ENCODE data around the gene IRF2.

IRF2 gene

DNA sequence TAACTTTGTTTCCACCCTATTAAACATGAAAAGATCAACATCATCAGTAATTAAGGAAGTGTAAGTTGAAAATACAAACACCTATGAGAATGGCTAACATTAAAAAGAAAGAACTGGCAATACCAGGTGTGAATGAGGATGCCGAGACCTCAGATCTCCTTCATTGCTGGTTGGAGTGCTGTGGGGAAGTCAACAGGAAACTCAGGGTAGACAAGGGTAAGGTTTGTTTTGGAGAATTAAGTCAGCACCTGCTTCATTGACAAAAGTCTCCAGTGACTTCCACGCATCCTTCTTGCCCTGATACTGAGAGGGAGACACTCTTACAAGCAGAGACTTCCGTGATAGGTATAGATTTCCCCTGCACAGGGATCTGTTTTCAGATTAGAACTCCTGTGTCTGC lies 106.1 kb downstream of the IRF2 start:
- DNase-seq (ENCODE audit: low read depth), result no peak

DNA sequence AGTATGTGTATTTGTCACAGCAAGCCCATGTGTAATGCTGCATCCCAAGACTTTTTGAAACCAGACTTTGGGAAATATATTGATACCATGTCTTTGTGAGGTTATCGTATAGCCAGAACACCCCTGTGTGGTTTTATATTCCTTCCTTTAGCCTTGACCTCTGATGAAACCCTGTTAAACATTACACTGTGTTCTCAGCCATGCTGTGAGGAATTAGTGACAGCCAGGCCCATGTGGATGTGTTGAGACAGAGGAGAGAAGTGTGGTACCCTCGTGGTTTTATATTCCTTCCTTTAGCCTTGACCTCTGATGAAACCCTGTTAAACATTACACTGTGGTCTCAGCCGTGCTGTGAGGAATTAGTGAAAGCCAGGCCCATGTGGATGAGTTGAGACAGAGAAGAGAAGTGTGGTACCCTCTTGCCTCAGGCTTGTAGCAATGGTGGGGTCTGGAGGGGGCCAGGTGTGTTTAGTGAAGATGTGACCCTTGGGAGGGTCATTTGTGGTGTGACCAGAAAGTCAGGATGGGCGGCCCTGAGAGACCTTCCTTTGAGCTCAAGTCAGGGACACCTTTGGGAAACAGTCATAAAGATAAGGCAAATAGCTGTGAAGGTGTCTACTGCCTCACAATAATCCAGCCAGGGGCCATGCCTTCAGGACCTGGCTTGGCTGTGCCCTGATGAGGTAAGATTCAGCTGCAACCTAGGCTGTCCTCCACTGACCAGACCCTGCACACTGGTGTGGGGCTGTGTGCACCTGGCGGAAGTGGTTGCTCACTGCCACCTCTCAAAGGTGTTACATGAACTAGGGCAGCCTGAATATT lies 110.0 kb downstream of the IRF2 start:
- no peak for DNase-seq (ENCODE audit: low read depth)

DNA sequence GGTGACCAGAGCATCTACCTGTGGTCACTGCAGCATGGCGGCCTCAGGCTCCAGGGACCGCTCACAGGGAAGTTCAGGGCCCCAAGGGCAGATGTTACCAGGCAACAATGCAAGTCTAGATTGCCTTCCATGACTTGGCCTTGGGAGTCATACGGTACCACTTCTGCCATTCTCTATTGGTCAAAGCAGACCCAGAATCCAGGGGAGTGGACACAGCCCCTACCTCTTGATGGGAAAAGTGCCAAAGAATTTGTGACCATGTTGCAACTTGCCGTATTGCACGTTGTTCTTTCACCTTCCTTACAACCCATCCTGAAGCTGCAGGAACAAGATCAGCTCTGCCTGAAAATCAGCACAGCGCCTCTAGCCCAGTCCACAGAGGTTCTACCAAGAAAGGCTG lies 111.1 kb downstream of the IRF2 start:
- DNase-seq (ENCODE audit: low read depth), result no peak

DNA sequence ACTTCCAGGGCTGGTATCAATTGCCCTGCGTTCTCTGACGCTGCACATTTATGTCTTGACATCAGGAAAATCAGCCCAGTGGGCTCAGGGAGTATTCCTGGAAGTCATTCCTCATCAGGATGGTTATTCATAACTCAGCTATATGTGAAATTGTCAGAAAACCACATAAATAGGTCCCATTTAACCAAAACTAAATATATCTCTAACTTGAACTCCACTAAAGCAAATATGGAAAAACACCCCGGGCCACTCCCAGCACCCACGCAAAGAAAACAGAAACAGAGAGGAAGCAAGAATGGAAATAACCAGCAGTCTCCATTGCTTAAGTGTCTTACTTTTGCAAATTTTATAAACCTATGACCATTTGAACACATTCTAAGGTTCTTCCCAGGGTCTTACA lies 112.0 kb downstream of the IRF2 start:
- no peak for DNase-seq (ENCODE audit: low read depth)

DNA sequence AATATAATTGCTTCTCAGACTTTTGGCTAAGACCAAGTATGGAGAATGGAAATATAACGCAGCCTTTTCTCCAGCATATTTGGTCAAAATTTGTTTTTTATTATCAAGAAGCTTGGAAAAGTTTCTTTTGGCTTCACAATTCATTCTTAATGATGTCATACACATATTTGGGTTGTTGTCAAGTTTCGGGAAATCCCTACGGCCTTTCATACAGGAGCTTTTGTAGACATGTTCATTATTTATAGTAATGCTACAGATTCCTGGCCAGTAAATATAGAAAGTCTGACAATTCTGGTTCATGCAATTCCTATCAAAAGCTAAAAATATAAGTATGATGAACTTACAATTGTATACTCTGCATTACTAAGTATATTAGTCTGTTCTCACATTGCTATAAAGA lies 112.9 kb downstream of the IRF2 start:
- no peak for DNase-seq (ENCODE audit: low read depth)

DNA sequence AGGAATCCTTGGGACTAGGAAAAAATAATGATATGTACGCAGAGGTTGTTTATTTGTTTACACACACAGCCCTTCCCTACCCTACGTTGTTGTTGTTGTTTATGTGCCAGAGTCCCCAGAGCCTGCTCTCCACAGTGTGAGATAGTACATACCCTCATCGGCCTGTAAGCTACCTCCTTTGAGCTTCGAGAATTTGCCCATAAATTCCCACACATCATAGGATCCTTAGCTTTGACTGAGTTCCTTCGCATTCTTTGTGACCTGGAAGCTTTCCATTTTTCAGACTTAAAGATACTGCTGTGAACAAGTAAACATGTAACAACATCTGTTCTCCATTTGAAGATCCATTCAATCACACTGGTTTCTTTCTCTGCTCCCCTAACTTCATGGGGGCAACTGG lies 114.5 kb downstream of the IRF2 start:
- DNase-seq (ENCODE audit: low read depth), result no peak

DNA sequence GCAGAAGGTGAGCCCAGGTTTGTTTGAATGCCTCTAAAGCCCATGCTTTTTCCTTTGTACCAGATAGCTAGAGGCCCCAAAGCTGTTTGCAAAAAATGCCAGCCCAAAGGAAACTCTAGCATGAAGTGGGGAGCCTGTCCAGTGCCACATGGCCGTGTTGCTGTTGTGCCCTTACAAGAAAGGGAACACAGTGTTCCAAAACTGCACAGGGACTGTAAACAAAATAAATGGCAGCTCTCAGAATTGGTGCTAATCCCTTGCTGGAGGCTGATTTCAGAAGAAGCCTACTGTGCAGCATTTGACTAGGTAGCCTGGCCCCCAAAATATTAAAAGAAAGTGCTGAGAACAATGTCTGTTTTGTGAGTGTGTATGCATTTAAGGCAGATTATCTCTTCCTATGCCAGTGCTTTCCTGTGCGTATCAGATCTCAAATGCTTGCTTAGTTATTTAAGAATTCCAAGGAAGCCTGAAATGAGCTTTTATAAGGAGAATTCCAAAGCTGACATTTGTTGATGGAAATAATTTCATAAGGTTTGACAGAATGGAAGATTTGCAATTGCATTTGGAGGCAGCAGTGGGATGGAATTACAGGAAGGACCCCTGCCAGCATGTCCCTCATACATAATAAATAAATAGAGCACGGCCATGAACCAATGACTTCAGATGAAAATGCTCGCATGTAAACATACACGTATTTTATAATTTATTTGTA lies 115.7 kb downstream of the IRF2 start:
- DNase-seq (ENCODE audit: low read depth), result no peak

DNA sequence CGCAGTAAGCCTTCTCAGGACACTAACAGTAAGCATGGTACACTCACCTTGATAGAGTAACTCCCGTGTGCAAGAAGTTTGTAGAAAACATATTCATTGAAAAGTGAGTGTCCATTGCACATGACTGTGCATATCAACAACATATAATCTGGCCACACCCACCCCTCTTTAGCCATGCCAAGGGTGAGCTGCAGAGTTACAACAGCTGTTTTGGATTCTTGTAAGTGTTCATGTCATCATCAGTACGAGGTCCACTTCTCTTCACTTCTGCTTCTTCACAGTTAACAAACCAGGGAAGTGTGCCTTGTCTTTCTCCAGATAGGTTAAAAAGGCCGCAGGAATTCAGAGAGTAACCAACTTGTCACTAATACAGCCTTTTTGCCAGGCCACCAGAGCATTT lies 116.6 kb downstream of the IRF2 start:
- DNase-seq (ENCODE audit: low read depth), result no peak

DNA sequence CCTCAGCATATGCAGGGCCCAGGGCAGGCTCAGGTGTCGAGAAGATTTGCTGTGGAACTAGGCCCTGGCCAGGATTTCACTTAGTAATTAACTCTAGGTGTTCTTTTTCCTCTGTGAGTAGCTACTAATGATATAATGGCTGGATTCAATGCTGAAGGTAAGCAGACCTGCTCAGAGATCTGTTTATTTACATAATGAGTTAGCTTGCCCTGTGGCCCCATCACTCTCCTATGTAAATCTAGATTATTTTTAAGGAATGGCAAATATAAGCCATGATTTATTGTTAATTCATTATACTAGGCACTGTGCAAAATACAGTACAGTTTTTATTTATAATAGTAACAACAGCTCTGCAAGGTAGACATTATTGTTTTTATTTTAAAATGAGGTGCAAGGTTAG lies 117.2 kb downstream of the IRF2 start:
- DNase-seq (ENCODE audit: low read depth), result no peak

DNA sequence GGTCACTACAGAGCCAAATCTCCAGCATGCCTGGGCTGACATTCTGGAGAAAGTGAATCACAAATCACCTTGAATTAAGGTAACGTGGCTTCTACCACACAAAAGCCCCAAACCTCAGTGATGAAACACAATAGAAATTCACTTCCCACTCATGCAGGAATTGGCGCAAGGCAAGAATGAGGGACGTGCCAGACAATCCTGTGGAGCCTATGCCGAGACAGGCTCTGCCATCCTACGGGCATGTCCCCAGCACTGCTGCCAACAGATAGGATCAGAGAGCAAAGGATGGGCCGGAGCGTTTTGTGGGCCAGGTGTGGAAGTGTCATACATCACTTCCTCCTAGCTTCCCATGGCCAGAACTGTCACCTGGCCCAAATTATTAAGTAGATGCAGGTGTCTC lies 118.0 kb downstream of the IRF2 start:
- no peak for DNase-seq (ENCODE audit: low read depth)

DNA sequence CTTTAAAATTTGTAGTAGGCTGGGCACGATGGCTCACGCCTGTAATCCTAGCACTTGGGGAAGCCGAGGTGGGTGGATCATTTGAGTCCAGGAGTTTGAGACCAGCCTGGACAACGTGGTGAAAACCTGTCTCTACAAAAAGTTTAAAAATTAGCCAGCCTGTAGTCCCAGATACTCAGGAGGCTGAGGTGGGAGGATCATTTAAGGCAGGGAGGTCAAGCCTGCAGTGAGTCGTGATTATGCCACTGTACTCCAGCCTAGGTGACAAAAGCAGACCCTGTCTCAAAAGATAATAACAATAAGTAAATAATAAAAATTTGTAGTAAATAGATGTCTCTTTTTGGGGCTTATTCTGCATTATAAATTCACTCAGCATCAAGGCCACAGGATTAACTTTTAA lies 118.5 kb downstream of the IRF2 start:
- no peak for DNase-seq (ENCODE audit: low read depth)

DNA sequence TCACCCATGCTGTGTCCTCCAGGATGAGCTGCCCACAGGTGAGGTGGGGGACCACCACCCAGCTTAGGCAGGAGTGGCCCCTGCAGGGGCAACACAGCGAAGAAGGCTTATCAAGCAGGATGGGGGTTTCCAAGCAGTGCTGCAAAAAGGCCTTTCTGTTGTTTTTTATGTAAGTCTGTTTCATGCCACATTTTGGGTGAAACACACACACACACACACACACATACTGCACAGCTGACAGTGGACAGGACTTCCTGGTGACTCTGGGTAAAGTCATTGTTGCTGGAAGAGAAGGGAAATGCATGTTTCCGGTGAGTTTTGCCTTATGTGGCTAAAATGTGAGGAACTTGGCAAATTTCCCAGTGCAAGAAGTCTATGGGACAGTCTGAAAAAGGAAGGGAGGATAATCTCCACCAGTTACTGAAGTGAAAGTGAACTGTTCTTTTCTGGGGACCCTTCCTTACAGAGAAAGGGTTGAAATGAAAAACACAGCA lies 119.2 kb downstream of the IRF2 start:
- DNase-seq (ENCODE audit: low read depth), result no peak

DNA sequence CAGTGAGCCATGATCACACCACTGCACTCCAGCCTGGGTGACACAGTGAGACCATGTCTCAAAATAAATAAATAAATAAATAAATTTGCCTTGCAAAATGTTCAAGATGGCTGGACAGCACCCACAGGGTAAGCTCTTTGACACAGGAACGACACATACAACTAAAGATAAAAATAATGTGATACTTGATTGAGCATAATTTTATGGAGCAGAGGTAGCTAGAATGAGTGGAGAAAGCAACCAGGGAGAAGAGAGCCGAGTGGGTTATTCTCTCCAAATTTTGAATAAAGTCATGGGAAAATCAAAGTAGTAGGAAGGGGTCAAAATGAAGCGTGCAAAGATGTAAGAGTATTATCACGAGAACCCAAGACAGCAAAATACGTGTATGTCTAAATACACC lies 121.5 kb downstream of the IRF2 start:
- DNase-seq (ENCODE audit: low read depth), result no peak

DNA sequence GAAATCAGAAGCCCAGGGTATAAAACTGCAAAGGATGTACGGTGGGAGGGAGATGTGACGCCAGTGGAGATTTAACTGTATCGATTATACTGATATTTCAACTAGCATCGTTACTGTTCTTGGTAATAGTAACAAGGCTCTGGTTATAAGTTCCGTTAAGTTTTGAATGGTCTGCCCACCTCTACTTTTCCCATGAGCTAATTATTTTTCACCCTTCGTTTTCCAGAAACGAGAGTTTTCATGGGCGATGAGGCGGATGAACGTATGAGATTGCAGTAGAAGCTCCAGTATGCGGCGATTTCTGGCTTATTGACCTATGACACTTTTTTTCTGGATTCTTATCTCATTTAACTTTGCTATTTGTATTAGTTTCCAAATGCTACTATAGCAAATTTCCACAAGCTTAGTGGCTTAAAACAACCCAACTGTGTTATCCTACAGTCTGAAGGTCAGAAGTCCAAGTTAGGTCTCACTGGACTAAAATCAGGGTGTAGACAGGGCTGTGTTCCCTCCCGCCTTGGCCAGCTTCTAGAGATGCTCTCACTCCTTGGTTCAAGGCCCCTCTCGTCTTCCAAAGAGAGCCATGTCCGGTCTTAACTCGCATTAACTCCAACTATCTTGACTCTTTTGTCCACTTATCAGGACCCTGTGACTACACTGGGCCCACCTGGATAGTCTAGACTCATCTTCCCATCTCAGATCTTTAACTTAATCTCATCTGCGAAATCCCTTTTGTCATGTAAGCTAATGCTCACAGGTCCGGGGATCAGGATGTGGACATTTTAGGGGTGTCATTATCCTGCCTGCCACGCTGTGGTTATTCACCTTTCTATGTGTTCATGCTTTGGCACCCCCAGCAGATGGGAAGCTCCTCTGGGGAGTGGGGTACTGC lies 122.5 kb downstream of the IRF2 start:
- DNase-seq (ENCODE audit: low read depth), result no peak

DNA sequence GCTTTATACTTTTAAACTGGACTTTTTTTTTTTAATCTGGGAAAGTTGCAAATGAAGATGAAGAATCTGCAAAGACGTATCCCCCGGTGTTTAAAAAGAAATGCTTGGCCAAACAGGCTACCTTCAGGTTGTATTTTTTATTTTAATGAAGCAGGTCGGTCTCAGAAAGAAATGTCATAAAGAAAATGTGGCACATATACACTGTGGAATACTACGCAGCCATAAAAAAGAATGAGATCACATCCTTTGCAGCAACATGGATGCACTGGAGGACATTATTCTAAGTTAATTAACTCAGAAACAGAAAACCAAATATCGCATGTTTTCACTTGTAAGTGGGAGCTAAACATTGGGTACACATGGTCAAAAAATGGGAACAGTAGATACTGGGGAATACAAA lies 123.4 kb downstream of the IRF2 start:
- no peak for DNase-seq (ENCODE audit: low read depth)

DNA sequence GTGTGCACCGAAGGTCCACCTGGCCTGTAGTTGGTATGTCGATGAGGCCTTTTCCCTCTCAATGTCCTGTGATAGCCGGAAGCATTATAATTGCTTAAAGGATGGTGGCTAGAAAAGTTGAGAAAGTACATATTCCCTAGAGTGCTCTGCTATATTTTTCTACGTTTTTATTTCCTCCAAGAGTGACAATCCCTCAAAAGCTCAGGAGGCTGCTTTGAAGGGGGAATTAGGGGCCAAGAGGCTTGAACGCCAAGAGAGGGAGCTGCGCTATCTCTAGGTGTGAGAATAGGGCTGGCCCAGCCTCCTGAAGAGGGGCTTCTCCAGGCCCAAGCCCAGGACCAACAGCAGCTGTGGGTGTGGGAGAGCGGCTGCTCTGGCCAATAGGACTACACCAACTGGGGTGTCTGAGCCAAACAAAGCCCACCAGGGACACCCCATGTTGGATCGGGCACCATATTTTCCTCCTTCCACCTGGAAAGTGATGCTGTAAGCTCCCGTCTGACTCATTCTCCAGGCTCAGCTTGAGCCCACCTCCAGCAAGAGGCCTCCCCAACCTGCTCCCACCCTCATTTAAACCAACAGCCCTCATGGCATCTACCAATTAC lies 124.0 kb downstream of the IRF2 start:
- no peak for DNase-seq (ENCODE audit: low read depth)

DNA sequence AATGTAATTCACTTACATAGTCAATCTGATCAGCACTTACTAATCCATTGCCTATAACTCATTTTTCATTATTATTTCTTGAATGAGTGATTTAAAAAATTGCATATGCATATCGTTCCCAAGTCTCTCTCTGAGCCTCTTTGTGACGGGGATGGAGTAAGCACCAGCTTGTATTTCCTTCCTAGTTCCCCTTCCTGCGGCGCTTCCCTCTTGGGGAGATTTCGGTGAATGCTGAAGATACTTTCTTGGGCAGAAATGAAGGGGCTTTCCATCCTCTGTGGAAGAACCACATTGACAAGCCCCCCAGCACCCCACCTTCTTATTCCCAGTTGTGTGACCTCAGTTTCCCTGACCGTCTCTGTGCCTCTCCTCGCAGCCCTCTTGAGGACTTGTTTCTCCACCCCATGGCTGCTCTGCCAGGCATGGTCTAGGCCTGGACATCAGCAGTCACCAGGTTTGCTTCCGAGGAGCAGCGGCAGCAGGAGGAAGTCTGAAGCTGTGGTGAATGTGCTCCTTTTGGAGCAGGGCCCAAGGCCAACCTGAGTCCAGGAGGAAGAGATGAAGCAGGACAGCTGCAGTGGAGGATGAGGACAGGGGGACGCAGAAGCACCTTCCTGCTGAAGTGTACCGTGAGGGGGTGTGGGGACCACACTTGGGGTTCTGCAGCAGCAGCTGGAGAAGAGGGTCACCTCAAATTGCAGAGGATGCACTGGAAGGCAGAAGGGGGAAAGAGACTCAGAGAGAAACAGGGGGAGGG lies 124.9 kb downstream of the IRF2 start:
- no peak for DNase-seq (ENCODE audit: low read depth)

DNA sequence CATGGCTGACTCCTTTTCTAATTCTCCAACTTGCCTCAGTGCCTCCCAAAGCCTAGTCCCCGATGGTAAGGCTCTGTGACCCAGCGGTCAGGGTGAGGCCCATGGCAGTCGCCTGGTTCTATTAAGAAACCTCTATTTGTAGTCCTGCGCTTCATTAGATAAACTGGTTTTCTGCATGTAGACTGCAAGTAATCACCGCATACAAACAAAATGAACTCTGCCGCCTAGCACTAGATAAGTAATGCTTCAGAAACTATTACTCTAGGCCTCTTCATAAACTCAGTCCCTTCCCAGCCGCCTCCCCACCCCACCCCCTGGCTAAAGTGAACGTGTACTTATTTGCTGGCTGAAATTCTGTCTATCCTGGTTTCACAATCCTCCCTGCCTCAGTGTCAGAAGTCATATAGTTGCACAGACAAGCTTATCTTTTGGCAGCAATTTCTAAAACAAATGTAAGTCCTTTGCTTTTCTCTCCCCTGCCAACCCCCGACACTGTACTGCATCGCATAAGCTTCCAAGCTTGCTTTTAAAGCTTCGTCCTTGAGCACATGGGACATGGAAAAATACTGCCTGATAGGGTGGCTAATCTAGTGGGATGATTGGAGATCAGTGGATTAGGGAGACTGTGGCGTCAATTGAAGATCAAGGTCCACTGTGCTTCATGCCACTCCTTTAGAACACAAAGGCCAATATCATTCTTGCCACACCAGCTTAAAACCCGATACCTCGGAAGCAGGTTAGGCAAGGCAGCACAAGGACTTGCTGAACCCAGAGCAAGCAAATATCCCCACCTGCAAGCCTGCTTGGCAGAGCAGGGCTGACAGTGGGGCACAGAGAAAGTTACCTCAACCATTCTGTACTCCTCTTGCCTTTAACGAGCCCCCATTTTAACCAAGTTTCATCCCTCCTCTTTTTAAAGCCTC lies 125.8 kb downstream of the IRF2 start:
- DNase-seq (ENCODE audit: low read depth), result no peak

DNA sequence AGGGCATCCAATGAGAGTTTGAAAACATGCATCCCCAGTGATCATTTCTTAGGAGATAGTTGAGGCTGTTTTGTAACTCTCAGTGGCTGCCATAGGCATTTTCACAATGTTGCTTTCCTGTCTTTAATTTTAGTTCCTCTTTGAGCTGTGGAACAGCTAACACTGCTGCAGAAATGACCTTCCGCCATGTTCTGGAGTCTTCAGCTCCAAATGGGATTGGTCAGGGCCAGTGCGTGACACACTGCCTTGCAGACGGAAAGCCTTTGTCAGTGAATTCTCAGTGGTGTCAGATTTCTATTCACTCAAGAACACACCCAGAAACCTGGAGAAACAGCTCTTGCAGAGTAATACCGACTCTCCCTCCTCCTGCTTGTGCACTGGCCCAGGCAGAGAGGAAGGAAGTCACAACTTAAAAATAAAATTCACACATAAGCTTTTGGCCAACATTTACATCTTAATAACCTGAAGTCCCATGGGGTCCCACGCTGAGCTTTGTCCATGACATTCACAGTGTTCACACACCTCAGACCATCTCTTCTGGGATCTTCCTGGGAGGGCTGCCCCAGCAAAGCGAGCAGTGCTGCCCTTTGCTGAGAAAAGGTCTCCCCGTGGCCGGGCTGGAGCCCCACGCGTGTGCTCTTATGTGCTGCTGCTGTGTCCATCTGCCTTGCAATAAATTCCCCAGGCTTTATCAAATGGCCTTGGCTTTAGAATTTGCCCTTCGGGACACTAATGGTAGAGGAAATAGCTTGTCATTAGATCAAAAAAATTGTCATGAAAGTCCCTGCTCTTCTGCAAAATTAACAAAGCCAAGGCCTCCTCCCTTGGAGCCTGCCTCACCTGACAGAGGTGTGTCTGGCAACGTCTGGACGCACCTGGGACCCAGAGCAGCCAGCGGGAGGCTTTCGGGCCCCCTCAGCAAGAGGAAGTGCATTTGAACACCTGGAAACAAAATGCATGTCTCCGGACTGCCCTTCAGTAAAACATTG lies 126.8 kb downstream of the IRF2 start:
- DNase-seq (ENCODE audit: low read depth), result no peak

All from stimulated activated CD4-positive, alpha-beta T cell treated with anti-CD3 and anti-CD28 coated beads, Interleukin-2, amount 100 ng/mL, for 4 hours (primary cell).